Sigmoid colon (tissue), 7 donors: ENCODE results near the gene AMHR2. TPM values are rescaled to one million over a fixed set of nuclear protein-coding genes. Genes with fewer than 3 reads are reported as not detected.
"Not testable (repeated sequence)": the region's sequence is repeated elsewhere in the genome, so short reads cannot be mapped to it uniquely, and the experiment has no call there.

Source experiments
- DNase-seq: peaks from one replicate; pipeline ENCODE4 v3.0.0-alpha.2; 2019
- H3K27ac ChIP-seq, 4 donors: fragments of 200-600 bp; sonication (generic); one replicate each; pipeline ENCODE4 v1.5.1; 2016 to 2019; ENCODE audit warnings: mild to moderate bottlenecking in 1 of 4
- H3K27me3 ChIP-seq, 3 donors: fragments of 200-600 bp; sonication (generic); one replicate each; pipeline ENCODE4 v1.5.1; 2019; ENCODE audit warnings: mild to moderate bottlenecking in 1 of 3
- H3K36me3 ChIP-seq, 4 donors: fragments of 200-600 bp; sonication (generic); one replicate each; pipeline ENCODE4 v1.5.1; 2016 to 2019
- H3K4me1 ChIP-seq, 4 donors: fragments of 200-600 bp; sonication (generic); one replicate each; pipeline ENCODE4 v1.5.1; 2017 to 2019
- H3K4me3 ChIP-seq, 4 donors: fragments of 200-600 bp; sonication (generic); one replicate each; pipeline ENCODE4 v1.5.1; 2017 to 2019; ENCODE audit warnings: mild to moderate bottlenecking in 2 of 4, moderate library complexity in 1 of 4
- H3K9me3 ChIP-seq, 4 donors: fragments of 200-600 bp in 3 of 4; sonication (generic) in 3 of 4; one replicate each; pipeline versions ENCODE4 v1.5.1 to v1.6.1; 2013 to 2019
- CTCF ChIP-seq, 4 experiments: fragments of 450-650 bp in 3 of 4; fragments of 200-600 bp in 1 of 4; IDR thresholded peaks; one replicate each; pipeline ENCODE4 v1.5.1; 2016 to 2019; ENCODE audit warnings: antibody characterized with exemption in 4 of 4, mild to moderate bottlenecking in 3 of 4, moderate library complexity in 2 of 4
- EP300 ChIP-seq, 4 donors: sonication (generic); formaldehyde crosslinking; IDR thresholded peaks; one replicate each; pipeline ENCODE4 v1.6.1; 2017; ENCODE audit warnings: antibody characterized with exemption in 4 of 4
- POLR2A ChIP-seq, 2 donors: fragments of 450-650 bp; IDR thresholded peaks; one replicate each; pipeline ENCODE4 v1.6.1; 2016; ENCODE audit warnings: antibody characterized with exemption in 2 of 2, mild to moderate bottlenecking in 2 of 2, moderate library complexity in 2 of 2
- POLR2AphosphoS5 ChIP-seq, 4 donors: sonication (generic); formaldehyde crosslinking; IDR thresholded peaks; one replicate each; pipeline ENCODE4 v1.6.1; 2017; ENCODE audit warnings: antibody characterized with exemption in 4 of 4
- WGBS, 2 donors: extraction: QIAGEN DNeasy Blood & Tissue Kit; methylation state at CpG; one replicate each; pipeline ENCODE4 v1.1.7; 2013; 5-methylcytosine and 5-hydroxymethylcytosine counted together
- intact Hi-C: fragments of 100-400 bp; cut with DNase I; formaldehyde crosslinking; loops from one replicate; pipeline ENCODE4 v1.15.1; 2023
- polyA plus RNA-seq, 3 donors: library from polyadenylated mRNA; stranded (reverse); fragments of 200-250 nt; gene quantifications; one replicate each; pipeline ENCODE4 v1.2.3, GENCODE V29; 2013
- total RNA-seq, 4 donors: library from RNA; depleted of rRNA; stranded (reverse); fragments of >200 nt; gene quantifications; one replicate each; pipeline ENCODE4 v1.1.0, GENCODE V29; 2016
- donor health status: healthy with polysubstance abuse.
- donor health status: Bipolar disorder and iron deficiency.
- donor health status: healthy.

The AMHR2 gene
- total and polyA plus RNA-seq, 7 donors: 0.60 TPM; not detected in 6

DNA sequence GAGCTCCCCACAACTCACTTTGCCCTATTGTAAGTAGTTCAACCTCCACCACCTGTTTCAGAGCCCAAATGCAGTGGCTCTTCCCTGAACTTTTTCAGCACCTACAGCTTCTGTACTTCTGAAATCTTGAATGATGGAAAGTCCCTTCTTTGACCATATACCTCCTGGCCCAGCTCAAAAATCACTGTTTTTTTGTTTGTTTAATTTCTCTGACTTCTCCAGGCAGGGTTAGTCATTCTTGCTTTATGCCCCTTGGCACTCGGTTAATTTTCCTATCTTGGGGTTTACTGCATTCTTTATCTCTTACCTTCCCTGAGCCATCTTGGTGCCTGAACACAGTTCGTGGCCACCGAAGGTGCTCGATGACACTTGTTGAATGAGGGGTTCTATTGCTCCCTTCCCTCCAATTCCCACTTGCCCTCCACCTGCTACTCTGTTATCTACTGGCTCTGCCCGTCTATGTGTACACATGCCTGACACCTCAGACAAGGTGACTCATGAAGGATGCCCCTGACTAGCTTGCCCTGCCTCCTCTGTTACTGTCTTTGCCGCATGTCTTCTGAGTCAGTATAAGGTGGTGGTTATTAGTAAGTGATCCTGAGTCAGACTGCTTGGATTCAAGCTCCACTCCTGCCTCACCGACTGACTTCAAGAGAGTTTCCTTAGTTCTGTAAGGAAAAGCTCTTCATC is 4.4 kb downstream of the AMHR2 start:
- H3K9me3 ChIP-seq: no peaks in the 10 kb centered on the region
- no peaks in the 10 kb centered on the region for H3K36me3 ChIP-seq
- WGBS, 2 donors: 65 to 86% methylated on average over 7 of the region's 7 CpGs
- DNase-seq: no peak
- intact Hi-C loops: no loop called here
- no peak overlapping the region for H3K4me3 ChIP-seq
- H3K27ac ChIP-seq: no peak overlapping the region
- TF ChIP-seq POLR2AphosphoS5 (IDR thresholded peaks at IDR 0.05) (no peak), EP300 (IDR thresholded peaks at IDR 0.05) (no peak), CTCF (IDR thresholded peaks at IDR 0.05) (no peak), POLR2A (IDR thresholded peaks at IDR 0.05) (no peak)
- no peaks in the 10 kb centered on the region for H3K4me1 ChIP-seq
- H3K27me3 ChIP-seq: no peaks in the 10 kb centered on the region

DNA sequence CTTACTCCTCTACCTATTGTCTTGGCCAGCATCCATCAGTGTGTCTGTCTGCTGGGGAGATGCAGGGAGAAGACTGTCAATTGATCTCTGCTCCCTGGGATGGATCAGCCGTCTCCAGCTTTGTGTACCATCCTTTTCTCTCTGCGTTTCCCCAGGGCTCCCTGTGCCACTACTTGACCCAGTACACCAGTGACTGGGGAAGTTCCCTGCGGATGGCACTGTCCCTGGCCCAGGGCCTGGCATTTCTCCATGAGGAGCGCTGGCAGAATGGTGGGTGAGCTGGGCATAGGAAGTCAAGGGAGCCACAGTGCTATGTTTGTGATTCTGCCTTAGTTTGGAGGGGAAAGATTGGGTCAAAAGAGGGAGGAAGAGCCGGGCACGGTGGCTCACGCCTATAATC is 5.1 kb downstream of the AMHR2 start:
- H3K4me3 ChIP-seq: no peak overlapping the region
- DNase-seq: no peak
- H3K36me3 ChIP-seq: no peaks in the 10 kb centered on the region
- H3K9me3 ChIP-seq: no peaks in the 10 kb centered on the region
- H3K27ac ChIP-seq: no peak overlapping the region
- no peaks in the 10 kb centered on the region for H3K27me3 ChIP-seq
- H3K4me1 ChIP-seq: no peaks in the 10 kb centered on the region
- WGBS, 2 donors: 96% methylated on average over 7 of the region's 7 CpGs
- no peak for TF ChIP-seq POLR2A (IDR thresholded peaks at IDR 0.05)
- no peak for TF ChIP-seq POLR2AphosphoS5 (IDR thresholded peaks at IDR 0.05)
- no peak for TF ChIP-seq CTCF (IDR thresholded peaks at IDR 0.05)
- TF ChIP-seq EP300 (IDR thresholded peaks at IDR 0.05): no peak
- intact Hi-C loops: no loop called here

DNA sequence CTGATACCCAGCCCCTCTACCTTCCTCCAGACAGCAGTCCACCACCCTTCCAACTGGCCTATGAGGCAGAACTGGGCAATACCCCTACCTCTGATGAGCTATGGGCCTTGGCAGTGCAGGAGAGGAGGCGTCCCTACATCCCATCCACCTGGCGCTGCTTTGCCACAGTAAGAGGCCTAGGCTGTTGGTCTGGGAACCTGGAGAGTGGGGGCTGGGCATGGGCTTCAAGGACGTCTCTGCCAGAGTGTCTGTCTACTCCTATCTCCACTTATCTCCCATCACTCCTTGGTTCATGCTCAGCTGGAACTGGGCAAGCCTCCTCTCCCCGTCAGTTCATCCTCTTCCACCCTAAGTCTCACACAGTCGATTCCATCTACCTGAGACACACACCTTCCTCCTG is 6.5 kb downstream of the AMHR2 start:
- Histone ChIP-seq H3K27me3 (no peaks in the 10 kb centered on the region), H3K9me3 (no peaks in the 10 kb centered on the region), H3K27ac (no peak overlapping the region), H3K4me1 (no peaks in the 10 kb centered on the region), H3K36me3 (no peaks in the 10 kb centered on the region), H3K4me3 (no peak overlapping the region)
- no peak for TF ChIP-seq POLR2AphosphoS5 (IDR thresholded peaks at IDR 0.05)
- no peak for TF ChIP-seq CTCF (IDR thresholded peaks at IDR 0.05)
- no peak for TF ChIP-seq EP300 (IDR thresholded peaks at IDR 0.05)
- no peak for TF ChIP-seq POLR2A (IDR thresholded peaks at IDR 0.05)
- WGBS, 2 donors: 89 to 90% methylated on average over 5 of the region's 5 CpGs
- intact Hi-C loops: no loop called here
- DNase-seq: peak; percentile 52

- no peaks in the 10 kb centered on the region for H3K9me3 ChIP-seq
- no peaks in the 10 kb centered on the region for H3K36me3 ChIP-seq
- intact Hi-C loops: no loop called here
- 74 to 85% methylated on average over 7 of the region's 7 CpGs for WGBS, 2 donors
- TF ChIP-seq POLR2A (IDR thresholded peaks at IDR 0.05) (no peak), POLR2AphosphoS5 (IDR thresholded peaks at IDR 0.05) (no peak), CTCF (IDR thresholded peaks at IDR 0.05) (no peak), EP300 (IDR thresholded peaks at IDR 0.05) (no peak)
- H3K4me1 ChIP-seq: no peaks in the 10 kb centered on the region
- H3K4me3 ChIP-seq: no peak overlapping the region
- no peak overlapping the region for H3K27ac ChIP-seq
- no peaks in the 10 kb centered on the region for H3K27me3 ChIP-seq
- DNase-seq: peak; percentile 32
Observed at GRCh38 chr12:53431187-53431586, 7.5 kb downstream of the AMHR2 start.

DNA sequence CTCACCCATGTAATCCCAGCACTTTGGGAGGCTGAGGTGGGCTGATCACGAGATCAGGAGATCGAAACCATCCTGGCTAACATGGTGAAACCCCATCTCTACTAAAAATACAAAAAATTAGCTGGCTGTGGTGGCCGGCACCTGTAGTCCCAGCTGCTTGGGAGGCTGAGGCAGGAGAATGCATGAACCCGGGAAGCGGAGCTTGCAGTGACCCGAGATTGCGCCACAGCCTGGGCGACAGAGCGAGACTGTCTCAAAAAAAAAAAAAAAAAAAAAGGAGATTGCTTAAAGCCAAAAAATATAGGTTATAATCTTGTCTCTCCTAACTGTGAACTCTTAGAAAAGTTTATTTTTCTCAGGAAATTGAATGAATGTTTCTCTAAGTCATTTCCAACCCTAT is 11.7 kb downstream of the AMHR2 start:
- H3K27ac ChIP-seq, H3K4me3 ChIP-seq, H3K9me3 ChIP-seq, H3K4me1 ChIP-seq, intact Hi-C loops, DNase-seq, H3K27me3 ChIP-seq, H3K36me3 ChIP-seq: not testable (repeated sequence)
- 92 to 95% methylated on average over 9 of the region's 9 CpGs for WGBS, 2 donors

GRCh38 chr12:53439582-53439981 is 15.9 kb downstream of the AMHR2 start:
- H3K27ac ChIP-seq, intact Hi-C loops, H3K27me3 ChIP-seq, H3K4me3 ChIP-seq, H3K9me3 ChIP-seq: not testable (repeated sequence)
- peaks cover 2 to 25% (median 19%) of the 10 kb centered on the region in 4 donors for H3K4me1 ChIP-seq
- peak; percentile 45 for DNase-seq
- peaks cover 0 to 10% (median 2%) of the 10 kb centered on the region in 4 donors for H3K36me3 ChIP-seq
